GM12874 (cell line): Measurements from ENCODE around the gene SNX24.

ENCODE experiments used
- CTCF ChIP-seq: IDR thresholded peaks from 2 replicates; pipeline ENCODE4 v1.5.1; 2011; ENCODE audit warnings: low read depth, mild to moderate bottlenecking, control low read depth, low read length, moderate library complexity; ENCODE audit not compliant: insufficient read depth

Gene SNX24

GRCh38 chr5:122967085-122967484, 121.7 kb downstream of the SNX24 start:
- TF ChIP-seq CTCF: no peak

GRCh38 chr5:122967625-122968024, 122.2 kb downstream of the SNX24 start:
- no peak for TF ChIP-seq CTCF

- TF ChIP-seq CTCF: no peak
Observed at GRCh38 chr5:122971333-122971732, 125.9 kb downstream of the SNX24 start.

GRCh38 chr5:122972877-122973276, 127.5 kb downstream of the SNX24 start:
- TF ChIP-seq CTCF: no peak

- TF ChIP-seq CTCF: no peak
Observed at GRCh38 chr5:122977319-122977718, 131.9 kb downstream of the SNX24 start.

GRCh38 chr5:122978068-122978467, 132.7 kb downstream of the SNX24 start:
- TF ChIP-seq CTCF: no peak

GRCh38 chr5:122978644-122979297, 133.4 kb downstream of the SNX24 start:
- TF ChIP-seq CTCF: no peak
